Keratinocyte (primary cell): ENCODE measurements around the gene ELK3. TPM values are rescaled to one million over a fixed set of nuclear protein-coding genes. Genes with fewer than 3 reads are reported as not detected.

Experiments
- DNase-seq: peaks from one replicate; pipeline ENCODE4 v3.0.0-alpha.2; 2011; ENCODE audit warnings: low read depth, missing footprints, low spot score
- FAIRE-seq: peaks from 2 replicates; lab custom pipeline; 2011; peaks lifted over from hg19 to GRCh38; lab: Jason Lieb, UNC
- H2AFZ ChIP-seq: 2 replicates; pipeline ENCODE4 v1.6.0; 2012; ENCODE audit warnings: low read length, control low read depth, inconsistent platforms; ENCODE audit not compliant: control insufficient read depth
- H3K27ac ChIP-seq: 2 replicates; pipeline ENCODE4 v1.5.1; 2011; ENCODE audit warnings: low read length; ENCODE audit not compliant: control insufficient read depth, insufficient read depth
- H3K27me3 ChIP-seq: 3 replicates; pipeline ENCODE4 v1.6.0; 2011; ENCODE audit warnings: low read length; ENCODE audit not compliant: control insufficient read depth, insufficient read depth; ENCODE audit errors: extremely low read depth
- H3K36me3 ChIP-seq, 2 experiments: 2 replicates in 1 of 2; 3 replicates in 1 of 2; pipeline ENCODE4 v1.5.1; 2011; ENCODE audit warnings: low read length in 2 of 2, mild to moderate bottlenecking in 1 of 2; ENCODE audit not compliant: control insufficient read depth in 2 of 2, insufficient read depth in 2 of 2; ENCODE audit errors: extremely low read depth in 1 of 2
- H3K4me1 ChIP-seq: 3 replicates; pipeline ENCODE4 v1.5.1; 2011; ENCODE audit warnings: low read length; ENCODE audit not compliant: control insufficient read depth, insufficient read depth; ENCODE audit errors: extremely low read depth
- H3K4me2 ChIP-seq: 3 replicates; pipeline ENCODE4 v1.6.0; 2011; ENCODE audit warnings: low read depth, low read length; ENCODE audit not compliant: control insufficient read depth, insufficient read depth; ENCODE audit errors: extremely low read depth
- H3K4me3 ChIP-seq, 3 experiments: fragments of 200-600 bp in 1 of 3; sonication (generic) in 1 of 3; 2 replicates in 2 of 3; 3 replicates in 1 of 3; pipeline ENCODE4 v1.5.1; 2011 to 2016; ENCODE audit warnings: low read length in 3 of 3, mild to moderate bottlenecking in 3 of 3, control low read depth in 2 of 3, inconsistent platforms in 1 of 3, low read depth in 1 of 3, mixed read lengths in 1 of 3, mixed run types in 1 of 3, moderate library complexity in 1 of 3; ENCODE audit not compliant: control insufficient read depth in 2 of 3, insufficient read depth in 2 of 3; ENCODE audit errors: extremely low read depth in 1 of 3
- H3K79me2 ChIP-seq: 2 replicates; pipeline ENCODE4 v1.6.0; 2012; ENCODE audit warnings: low read length; ENCODE audit not compliant: control insufficient read depth, insufficient read depth
- H3K9ac ChIP-seq: 3 replicates; pipeline ENCODE4 v1.6.0; 2011; ENCODE audit warnings: low read length; ENCODE audit not compliant: control insufficient read depth, insufficient read depth; ENCODE audit errors: extremely low read depth
- H3K9me1 ChIP-seq: 3 replicates; pipeline ENCODE4 v1.6.0; 2011; ENCODE audit warnings: low read length; ENCODE audit not compliant: control insufficient read depth, insufficient read depth; ENCODE audit errors: extremely low read depth
- H3K9me3 ChIP-seq: 2 replicates; pipeline ENCODE4 v1.5.1; 2012; ENCODE audit warnings: low read depth, low read length; ENCODE audit not compliant: control insufficient read depth
- H4K20me1 ChIP-seq: 3 replicates; pipeline ENCODE4 v1.6.0; 2011; ENCODE audit warnings: low read length; ENCODE audit not compliant: control insufficient read depth, insufficient read depth; ENCODE audit errors: extremely low read depth
- EZH2 ChIP-seq: IDR thresholded peaks from one replicate; pipeline ENCODE4 v1.6.1; 2012; ENCODE audit warnings: inconsistent platforms, mild to moderate bottlenecking, low read length, moderate library complexity
- dilution Hi-C: fragments of 300-500 bp; cut with MboI; formaldehyde crosslinking; loops from one replicate; pipeline ENCODE4 v1.7.0; 2020; ENCODE audit warnings: low sequenced_read_pairs; ENCODE audit not compliant: extremely low pct_ligation_motif_present
- polyA plus RNA-seq, 5 experiments: library from polyadenylated mRNA; depleted of rRNA in 3 of 5; stranded (reverse) in 3 of 5; stranded (forward) in 1 of 5; unstranded in 1 of 5; fragments of >200 nt; gene quantifications; 1 replicate in 1 of 5; 2 replicates in 3 of 5; 3 replicates in 1 of 5; pipeline versions ENCODE4 v1.2.1 to v1.2.3, GENCODE V29; 2011 to 2012; ENCODE audit warnings: missing spikeins in 2 of 5, low read depth in 1 of 5, low replicate concordance in 1 of 5
- TF ChIP-seq, protein P1 (sequence below), 3 experiments: IDR thresholded peaks in 1 of 3; conservative IDR thresholded peaks in 1 of 3; optimal IDR thresholded peaks in 1 of 3; 2 replicates in 2 of 3; 3 replicates in 1 of 3; pipeline versions ENCODE3 to v1.5.1; 2011; ENCODE audit warnings: low read length in 3 of 3, mild to moderate bottlenecking in 3 of 3, moderate library complexity in 2 of 3, control low read depth in 1 of 3, inconsistent platforms in 1 of 3; ENCODE audit not compliant: insufficient read depth in 2 of 3; ENCODE audit errors: extremely low read depth in 1 of 3

Gene ELK3
- polyA plus RNA-seq, 1 donor (not counting 4 experiments of a cell fraction or from before 2014, with no cell fraction given) = 28.2 TPM

DNA sequence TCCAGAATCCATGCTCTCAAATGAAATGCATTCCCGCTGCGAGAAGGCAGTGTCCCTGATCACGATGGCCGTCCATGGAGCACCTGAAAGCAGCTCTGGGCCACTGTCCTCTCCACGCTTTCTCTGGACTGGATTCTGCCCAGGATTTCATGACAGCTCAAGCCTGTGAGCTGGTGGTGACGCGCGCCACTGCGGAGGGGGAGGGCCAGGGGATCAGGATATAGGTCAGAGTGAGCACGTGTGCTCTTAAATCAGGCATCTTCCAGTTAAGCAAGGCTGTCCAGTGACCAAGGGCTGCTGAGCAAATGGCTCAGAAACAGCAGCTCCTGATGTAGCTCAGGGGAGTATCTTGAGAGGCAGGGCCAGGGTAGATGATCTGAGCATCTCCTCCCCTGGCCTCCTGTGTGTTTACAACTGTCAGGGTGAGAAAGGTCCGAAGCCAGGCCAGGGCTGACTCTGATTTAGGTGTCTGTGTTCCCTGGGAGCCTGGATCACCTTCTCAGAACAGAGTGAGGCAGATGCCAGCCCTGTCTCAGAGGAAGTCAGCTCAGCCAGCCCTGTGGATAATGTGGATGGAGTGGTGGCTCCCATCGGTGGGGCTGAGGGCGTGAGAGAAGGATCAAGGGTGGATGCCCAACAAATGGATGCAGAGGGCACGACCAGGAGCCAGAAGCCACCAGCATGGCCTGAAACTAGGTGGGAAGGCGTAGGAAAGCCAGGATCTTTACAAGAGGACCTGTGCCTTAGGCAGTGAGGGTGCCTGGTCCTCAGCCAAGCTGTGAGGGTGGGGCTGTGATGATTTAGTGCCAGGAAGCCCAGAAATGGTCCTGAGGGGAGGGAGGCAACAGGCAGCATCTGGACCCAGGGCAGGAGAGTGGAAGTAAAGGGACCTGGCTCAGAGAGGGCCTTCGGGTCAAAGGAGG is 55.3 kb downstream of the ELK3 start:
- Histone ChIP-seq H3K4me3 (no peak overlapping the region), H3K4me1 (peaks cover 14% of the 10 kb centered on the region), H3K79me2 (peaks cover 95% of the 10 kb centered on the region), H3K27ac (peak overlapping the region; percentile 53), H3K4me2 (no peak overlapping the region), H4K20me1 (peaks cover 17% of the 10 kb centered on the region), H3K9me1 (peaks cover 12% of the 10 kb centered on the region), H3K27me3 (no peaks in the 10 kb centered on the region), H2AFZ (no peak overlapping the region), H3K36me3 (peaks cover 33 to 55% of the 10 kb centered on the region in 2 experiments), H3K9me3 (no peaks in the 10 kb centered on the region), H3K9ac (peak overlapping the region; percentile 24)
- DNase-seq = no peak
- no peak for TF ChIP-seq EZH2
- TF ChIP-seq, protein P1, sequence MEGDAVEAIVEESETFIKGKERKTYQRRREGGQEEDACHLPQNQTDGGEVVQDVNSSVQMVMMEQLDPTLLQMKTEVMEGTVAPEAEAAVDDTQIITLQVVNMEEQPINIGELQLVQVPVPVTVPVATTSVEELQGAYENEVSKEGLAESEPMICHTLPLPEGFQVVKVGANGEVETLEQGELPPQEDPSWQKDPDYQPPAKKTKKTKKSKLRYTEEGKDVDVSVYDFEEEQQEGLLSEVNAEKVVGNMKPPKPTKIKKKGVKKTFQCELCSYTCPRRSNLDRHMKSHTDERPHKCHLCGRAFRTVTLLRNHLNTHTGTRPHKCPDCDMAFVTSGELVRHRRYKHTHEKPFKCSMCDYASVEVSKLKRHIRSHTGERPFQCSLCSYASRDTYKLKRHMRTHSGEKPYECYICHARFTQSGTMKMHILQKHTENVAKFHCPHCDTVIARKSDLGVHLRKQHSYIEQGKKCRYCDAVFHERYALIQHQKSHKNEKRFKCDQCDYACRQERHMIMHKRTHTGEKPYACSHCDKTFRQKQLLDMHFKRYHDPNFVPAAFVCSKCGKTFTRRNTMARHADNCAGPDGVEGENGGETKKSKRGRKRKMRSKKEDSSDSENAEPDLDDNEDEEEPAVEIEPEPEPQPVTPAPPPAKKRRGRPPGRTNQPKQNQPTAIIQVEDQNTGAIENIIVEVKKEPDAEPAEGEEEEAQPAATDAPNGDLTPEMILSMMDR (optimal IDR thresholded peaks at IDR 0.05 in 1 of 3, IDR thresholded peaks at IDR 0.05 in 1 of 3, conservative IDR thresholded peaks at IDR 0.05 in 1 of 3; ENCODE audit: extremely low read depth in 1 of 3, insufficient read depth in 2 of 3, low read length in 3 of 3) = no peak
- FAIRE-seq = no peak
- dilution Hi-C loops = no loop called here

DNA sequence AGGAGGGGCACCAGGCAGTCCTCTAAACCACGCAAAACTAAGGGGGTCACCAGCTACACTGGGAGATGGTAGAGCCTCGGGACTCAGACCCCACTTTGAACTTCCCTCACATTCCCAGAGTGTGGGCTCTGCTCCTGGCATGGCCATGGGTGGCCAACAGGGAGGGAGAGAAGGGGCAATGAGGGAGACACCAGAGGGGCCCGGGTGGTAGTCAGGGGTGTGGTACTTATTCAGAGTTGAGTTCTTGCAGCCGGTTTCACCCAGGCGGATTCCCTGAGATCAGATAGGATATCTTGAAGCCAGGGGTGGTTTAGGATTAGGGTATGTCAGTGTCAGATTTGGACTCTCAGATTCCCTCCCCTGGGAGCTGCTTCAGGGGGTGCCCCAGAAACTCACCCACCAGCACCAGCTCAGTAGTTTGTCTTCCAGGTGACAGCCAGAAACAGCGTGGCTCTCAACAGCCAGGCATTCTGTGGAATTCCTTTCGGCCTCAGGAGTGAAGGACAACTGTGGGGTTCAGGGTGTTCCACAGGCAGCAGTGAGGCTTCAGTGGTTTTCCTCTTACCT is 56.0 kb downstream of the ELK3 start:
- H3K36me3 ChIP-seq = peaks cover 34 to 61% of the 10 kb centered on the region in 2 experiments
- dilution Hi-C loops = no loop called here
- peaks cover 14% of the 10 kb centered on the region for H3K4me1 ChIP-seq
- H3K9ac ChIP-seq = no peak overlapping the region
- no peak overlapping the region for H3K27ac ChIP-seq
- peaks cover 10% of the 10 kb centered on the region for H3K9me1 ChIP-seq
- no peak overlapping the region for H2AFZ ChIP-seq
- H3K27me3 ChIP-seq = no peaks in the 10 kb centered on the region
- FAIRE-seq (no peak), DNase-seq (no peak)
- peaks cover 14% of the 10 kb centered on the region for H4K20me1 ChIP-seq
- no peak overlapping the region for H3K4me2 ChIP-seq
- peaks cover 95% of the 10 kb centered on the region for H3K79me2 ChIP-seq
- no peak overlapping the region for H3K4me3 ChIP-seq
- no peak for TF ChIP-seq EZH2
- TF ChIP-seq, protein P1 (optimal IDR thresholded peaks at IDR 0.05 in 1 of 3, IDR thresholded peaks at IDR 0.05 in 1 of 3, conservative IDR thresholded peaks at IDR 0.05 in 1 of 3; ENCODE audit: extremely low read depth in 1 of 3, insufficient read depth in 2 of 3, low read length in 3 of 3) = no peak
- H3K9me3 ChIP-seq = no peaks in the 10 kb centered on the region
